ENCODE results near the gene SYT3.

The SYT3 gene

GRCh38 chr19:50646074-50646807, 6.6 kb upstream of the SYT3 start (continued):
- TF ChIP-seq MZF1 (tag by site-specific recombination; IDR thresholded peaks at IDR 0.05; ENCODE audit: borderline replicate concordance) (no peak), ZNF18 (tag by site-specific recombination; IDR thresholded peaks at IDR 0.05) (no peak), ZNF398 (tag by site-specific recombination; IDR thresholded peaks at IDR 0.05) (0 out of 2 replicates have a peak, but pooled peaks have one; percentile 11), ZNF362 (tag by site-specific recombination; IDR thresholded peaks at IDR 0.05) (0 out of 2 replicates have a peak, but pooled peaks have one; percentile 52), ZNF214 (tag by site-specific recombination; IDR thresholded peaks at IDR 0.05; ENCODE audit: borderline replicate concordance) (no peak), ZNF555 (tag by site-specific recombination; conservative IDR thresholded peaks at IDR 0.05) (0 out of 2 replicates have a peak, but pooled peaks have one; percentile 19), RBAK (tag by site-specific recombination; IDR thresholded peaks at IDR 0.05) (no peak), ZNF501 (tag by site-specific recombination; IDR thresholded peaks at IDR 0.05) (no peak), BCL6B (tag by site-specific recombination; IDR thresholded peaks at IDR 0.05) (no peak)

GRCh38 chr19:50645107-50645506, 5.4 kb upstream of the SYT3 start:
- no peaks in the 10 kb centered on the region for H3K36me3 ChIP-seq (ENCODE audit: control insufficient read depth in 2 of 2, insufficient read depth in 1 of 2, low read length in 2 of 2)
- POLR2A ChIA-PET, result no interaction called here
- H3K4me3 ChIP-seq (ENCODE audit: low read depth, low read length), result no peak overlapping the region
- CTCF ChIA-PET, result interaction anchor here (0.8 to 1.4 kb wide), 3 partner anchors 26 to 107 kb away, joined by 3 to 5 read pairs (median 4); no protein-coding TSS in a partner anchor
- H3K9me3 ChIP-seq (ENCODE audit: control insufficient read depth, insufficient read depth, low read depth, low read length), result no peaks in the 10 kb centered on the region
- no peak overlapping the region for H3K27ac ChIP-seq (ENCODE audit: extremely low read depth, low read depth, low read length)
- no peaks in the 10 kb centered on the region for H3K4me1 ChIP-seq (ENCODE audit: control insufficient read depth, insufficient read depth, low read length)
- peak; percentile 43; the same call in 1 of the 2 replicates for TF ChIP-seq YY2 (tag by site-specific recombination; IDR thresholded peaks at IDR 0.05)
- TF ChIP-seq ZBTB20 (tag by site-specific recombination; IDR thresholded peaks at IDR 0.05), result peak; percentile 87
- 0 out of 2 replicates have a peak, but pooled peaks have one; percentile 13 for TF ChIP-seq ZNF398 (tag by site-specific recombination; IDR thresholded peaks at IDR 0.05)
- no peak for TF ChIP-seq ZNF692 (tag by site-specific recombination; IDR thresholded peaks at IDR 0.05)
- TF ChIP-seq ZSCAN4 (tag by site-specific recombination; IDR thresholded peaks at IDR 0.05), result no peak
- no peak for TF ChIP-seq ZNF48 (tag by site-specific recombination; IDR thresholded peaks at IDR 0.05)
- no peak for TF ChIP-seq ZNF148 (tag by site-specific recombination; IDR thresholded peaks at IDR 0.05; ENCODE audit: borderline replicate concordance)
- no peak for TF ChIP-seq ZNF423 (tag by site-specific recombination; IDR thresholded peaks at IDR 0.05)
- TF ChIP-seq ZNF785 (tag by site-specific recombination; IDR thresholded peaks at IDR 0.05), result 0 out of 2 replicates have a peak, but pooled peaks have one; percentile 34
- no peak for TF ChIP-seq ZNF350 (tag by site-specific recombination; IDR thresholded peaks at IDR 0.05)
- TF ChIP-seq OSR2 (tag by site-specific recombination; IDR thresholded peaks at IDR 0.05), result no peak
- TF ChIP-seq ZNF175 (tag by site-specific recombination; IDR thresholded peaks at IDR 0.05), result no peak
- TF ChIP-seq PRDM1 (tag by site-specific recombination; IDR thresholded peaks at IDR 0.05), result 0 out of 2 replicates have a peak, but pooled peaks have one; percentile 10
- TF ChIP-seq ZNF747 (tag by site-specific recombination; IDR thresholded peaks at IDR 0.05), result no peak

Measured in HEK293 (cell line).